Right lobe of liver (tissue), 6 donors: ENCODE measurements around the gene ZNF644. TPM values are rescaled to one million over a fixed set of nuclear protein-coding genes. Genes with fewer than 3 reads are reported as not detected.

Experiments
- ATAC-seq, 4 donors: fragments of 200-7000 bp; cut with Tn5 transposase; one replicate each; pipeline ENCODE4 v1.9.1; 2020; ENCODE audit warnings: mild to moderate bottlenecking in 4 of 4, moderate library complexity in 4 of 4
- DNase-seq, 3 donors: peaks; one replicate each; pipeline ENCODE4 v3.0.0-alpha.2; 2020
- H3K27ac ChIP-seq, 3 donors: fragments of 200-600 bp; one replicate each; pipeline ENCODE4 v1.8.0; 2022
- H3K27me3 ChIP-seq, 2 donors: fragments of 200-600 bp; one replicate each; pipeline ENCODE4 v1.8.0; 2022
- H3K36me3 ChIP-seq, 4 donors: fragments of 200-600 bp; sonication (generic) in 1 of 4; one replicate each; pipeline versions ENCODE4 v1.5.1 to v1.8.0; 2017 to 2022; ENCODE audit warnings: control low read depth in 1 of 4
- H3K4me1 ChIP-seq, 4 donors: fragments of 200-600 bp; sonication (generic) in 1 of 4; one replicate each; pipeline versions ENCODE4 v1.5.1 to v1.8.0; 2017 to 2022; ENCODE audit warnings: control low read depth in 1 of 4
- H3K4me3 ChIP-seq, 3 donors: fragments of 200-600 bp; one replicate each; pipeline ENCODE4 v1.8.0; 2022
- H3K9me3 ChIP-seq, 4 donors: fragments of 200-600 bp; sonication (generic) in 1 of 4; one replicate each; pipeline versions ENCODE4 v1.5.1 to v1.8.0; 2017 to 2022; ENCODE audit warnings: control low read depth in 1 of 4
- CTCF ChIP-seq, 4 donors: fragments of 200-600 bp in 3 of 4; fragments of 450-650 bp in 1 of 4; IDR thresholded peaks; one replicate each; pipeline versions ENCODE4 v1.5.1 to v1.8.0; 2016 to 2022; ENCODE audit warnings: antibody characterized with exemption in 4 of 4, mild to moderate bottlenecking in 2 of 4
- POLR2A ChIP-seq: fragments of 450-650 bp; IDR thresholded peaks from one replicate; pipeline ENCODE4 v1.6.1; 2017; ENCODE audit warnings: antibody characterized with exemption, mild to moderate bottlenecking
- WGBS: methylation state at CpG from one replicate; pipeline ENCODE4 v1.1.6; 2018; ENCODE audit warnings: low coverage, low lambda C conversion rate; ENCODE audit not compliant: insufficient coverage; ENCODE audit errors: missing lambda C conversion rate; 5-methylcytosine and 5-hydroxymethylcytosine counted together
- intact Hi-C, 2 donors: fragments of 100-400 bp; cut with DNase I; formaldehyde crosslinking; loops; one replicate each; pipeline versions ENCODE4 v1.11.2 to v1.14.1; 2022
- total RNA-seq, 6 experiments: library from RNA; depleted of rRNA in 2 of 6; stranded (reverse); fragments of >200 nt in 2 of 6; fragmentation: NEBNext Ultra II Directional in 3 of 6; extraction: Animal tissue kit (Norgen Biotek cat#: 25700) in 3 of 6; gene quantifications; one replicate each; pipeline versions ENCODE4 v1.1.0 to v1.2.4, GENCODE V29; 2016 to 2023
- donor health status: DM: no; HTN: yes; CAD: no.
- donor health status: DM: no; HTN: no; CAD: no.
- donor health status: DM: no; HTN: no; CAD: no.
- donor health status: DM: no; HTN: yes; CAD: no.
- donor health status: DM: no; HTN: yes; CAD: no.

Gene ZNF644
- total RNA-seq, 6 experiments from 2014 or later = 19.3 to 26.9 (median 19.9) TPM

DNA sequence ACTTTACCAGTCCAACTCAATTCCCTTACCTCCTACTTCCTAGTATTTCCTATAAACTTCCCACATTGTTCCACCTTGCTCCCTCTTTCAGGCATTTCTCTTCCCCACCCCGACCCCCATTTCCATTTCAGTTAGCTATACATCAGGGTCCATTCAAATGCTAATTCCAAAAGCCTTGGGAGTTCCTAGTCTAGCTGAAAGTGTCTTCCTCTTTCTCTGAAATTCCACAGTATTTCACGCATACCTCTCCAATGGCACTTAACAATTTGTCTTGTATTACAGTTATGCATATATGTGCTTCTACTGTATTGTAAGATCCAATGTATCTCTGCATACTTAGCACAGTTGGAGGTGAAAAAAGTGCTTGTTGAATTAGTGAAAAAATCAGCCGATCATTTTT is 94.9 kb downstream of the ZNF644 start:
- Histone ChIP-seq H3K27ac (no peak overlapping the region), H3K4me1 (peaks cover 0 to 14% (median 0%) of the 10 kb centered on the region in 4 donors), H3K4me3 (no peak overlapping the region), H3K9me3 (no peaks in the 10 kb centered on the region), H3K27me3 (no peaks in the 10 kb centered on the region), H3K36me3 (no peaks in the 10 kb centered on the region)
- ATAC-seq = no peak
- WGBS = 74% methylated on average over 3 of the region's 3 CpGs
- no peak for DNase-seq
- no peak for TF ChIP-seq POLR2A
- no peak for TF ChIP-seq CTCF (IDR thresholded peaks at IDR 0.05)
- intact Hi-C loops = no loop called here

DNA sequence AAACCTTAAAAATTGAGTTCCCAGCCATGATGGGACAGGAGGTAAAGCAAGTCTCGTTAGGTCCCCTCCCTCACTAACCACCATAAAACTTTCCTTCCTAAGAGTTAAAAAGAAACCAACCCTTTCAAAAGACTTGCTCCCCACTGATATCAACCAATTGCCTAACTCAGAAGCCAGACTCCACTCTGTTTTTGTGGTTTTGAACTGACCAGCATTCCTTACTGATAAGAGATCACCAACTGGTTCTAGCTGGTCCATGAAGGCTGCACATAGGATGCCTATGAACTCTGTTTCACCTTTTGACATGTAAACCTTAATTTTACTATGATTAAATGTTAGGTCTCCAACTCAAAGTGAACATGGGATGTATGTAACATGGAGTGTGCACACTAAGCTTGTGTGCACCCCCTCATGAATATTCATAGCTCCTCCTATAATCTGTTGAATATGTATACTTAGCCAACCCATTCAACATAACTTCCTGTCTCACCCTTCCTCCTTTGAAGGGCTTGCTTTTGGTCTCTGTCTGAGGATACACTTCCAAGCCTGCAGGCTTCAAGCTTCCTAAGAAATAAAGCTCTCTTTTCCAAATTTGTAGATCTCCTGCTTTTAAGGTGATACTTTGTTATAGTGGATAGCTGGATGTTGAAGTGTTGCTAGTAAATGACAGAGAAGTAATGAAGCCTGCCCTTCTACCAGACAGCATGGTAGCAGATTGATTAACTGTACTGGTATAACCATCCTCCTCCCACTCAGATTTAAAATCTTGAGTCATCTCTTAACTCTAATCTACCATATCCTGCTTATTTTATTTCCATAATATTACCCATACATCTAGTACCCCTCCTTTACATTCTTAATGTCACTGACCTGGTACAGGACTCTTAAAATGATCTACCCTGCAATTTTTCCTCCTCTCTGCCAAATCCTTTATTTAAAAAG is 95.6 kb downstream of the ZNF644 start:
- no peaks in the 10 kb centered on the region for H3K36me3 ChIP-seq
- intact Hi-C loops = no loop called here
- ATAC-seq (peak in 3 of 4 donors; percentile 24 to 57 (median 48)), DNase-seq (no peak)
- TF ChIP-seq CTCF (IDR thresholded peaks at IDR 0.05) (no peak), POLR2A (no peak)
- 88% methylated on average over 1 of the region's 1 CpG for WGBS
- no peaks in the 10 kb centered on the region for H3K9me3 ChIP-seq
- H3K27ac ChIP-seq = no peak overlapping the region
- H3K4me3 ChIP-seq = no peak overlapping the region
- H3K27me3 ChIP-seq = no peaks in the 10 kb centered on the region
- H3K4me1 ChIP-seq = peaks cover 0 to 14% (median 2%) of the 10 kb centered on the region in 4 donors

- peaks cover 0 to 14% (median 2%) of the 10 kb centered on the region in 4 donors for H3K4me1 ChIP-seq
- intact Hi-C loops = no loop called here
- H3K27me3 ChIP-seq = no peaks in the 10 kb centered on the region
- H3K27ac ChIP-seq = no peak overlapping the region
- 94% methylated on average over 4 of the region's 4 CpGs for WGBS
- no peaks in the 10 kb centered on the region for H3K9me3 ChIP-seq
- no peaks in the 10 kb centered on the region for H3K36me3 ChIP-seq
- TF ChIP-seq CTCF (IDR thresholded peaks at IDR 0.05) = no peak
- TF ChIP-seq POLR2A = no peak
- H3K4me3 ChIP-seq = no peak overlapping the region
- no peak for ATAC-seq
- no peak for DNase-seq
Observed at GRCh38 chr1:90924982-90925381, 96.9 kb downstream of the ZNF644 start.

GRCh38 chr1:90922996-90923395 is 98.8 kb downstream of the ZNF644 start:
- intact Hi-C loops = no loop called here
- no peaks in the 10 kb centered on the region for H3K27me3 ChIP-seq
- H3K4me3 ChIP-seq = no peak overlapping the region
- H3K27ac ChIP-seq = no peak overlapping the region
- H3K4me1 ChIP-seq = peaks cover 0 to 16% (median 7%) of the 10 kb centered on the region in 4 donors
- TF ChIP-seq CTCF (IDR thresholded peaks at IDR 0.05) (no peak), POLR2A (no peak)
- ATAC-seq = no peak
- no peaks in the 10 kb centered on the region for H3K36me3 ChIP-seq
- H3K9me3 ChIP-seq = no peaks in the 10 kb centered on the region
- DNase-seq = no peak
- WGBS = 83% methylated on average over 2 of the region's 2 CpGs
